ENCODE data around the gene SDK1. TPM values are rescaled to one million over a fixed set of nuclear protein-coding genes. Genes with fewer than 3 reads are reported as not detected.

Gene SDK1
- total RNA-seq, 2 experiments from 2014 or later, result 0.19 to 0.36 TPM

- no peak overlapping the region for H3K27ac ChIP-seq (ENCODE audit: low read depth, low read length, poor library complexity, severe bottlenecking)
- no peak overlapping the region for H3K4me3 ChIP-seq (ENCODE audit: low read depth, low read length, poor library complexity, severe bottlenecking)
- no peak overlapping the region for H3K4me2 ChIP-seq (ENCODE audit: low read length)
- TF ChIP-seq CTCF (conservative IDR thresholded peaks at IDR 0.05; ENCODE audit: low read length) (no peak), EZH2phosphoT487 (IDR thresholded peaks at IDR 0.05; ENCODE audit: borderline replicate concordance, low read depth, low read length) (no peak)
- H3K79me2 ChIP-seq (ENCODE audit: insufficient read depth, low read depth, low read length), result no peaks in the 10 kb centered on the region
- H2AFZ ChIP-seq (ENCODE audit: low read length), result no peak overlapping the region
- intact Hi-C loops (cut with micrococcal nuclease; ENCODE audit: unreplicated experiment), result no loop called here
- no peaks in the 10 kb centered on the region for H4K20me1 ChIP-seq (ENCODE audit: insufficient read depth, low read length)
- H3K4me1 ChIP-seq (ENCODE audit: insufficient read depth, low read length, poor library complexity, severe bottlenecking), result no peaks in the 10 kb centered on the region
- POLR2A ChIA-PET, result no interaction called here
- H3K9me3 ChIP-seq (ENCODE audit: low read length), result no peaks in the 10 kb centered on the region
- H3K36me3 ChIP-seq (ENCODE audit: insufficient read depth, low read length), result no peaks in the 10 kb centered on the region
- H3K9me2 ChIP-seq (ENCODE audit: insufficient read depth, low read length), result no peaks in the 10 kb centered on the region
- CTCF ChIA-PET (ENCODE audit: unreplicated experiment), result no interaction called here
- no TSS peak for BruUV-seq (replicated peaks)
- no peak for DNase-seq (ENCODE audit: low spot score)
Measured at GRCh38 chr7:4147926-4148620, 847.0 kb downstream of the SDK1 start.

- H3K4me3 ChIP-seq (ENCODE audit: low read depth, low read length, poor library complexity, severe bottlenecking), result no peak overlapping the region
- POLR2A ChIA-PET, result no interaction called here
- no TSS peak for BruUV-seq (replicated peaks)
Measured at GRCh38 chr7:4149236-4149635, 848.2 kb downstream of the SDK1 start.

More at GRCh38 chr7:4149236-4149635, 848.2 kb downstream of the SDK1 start:
- Histone ChIP-seq H3K9me2 (ENCODE audit: insufficient read depth, low read length) (no peaks in the 10 kb centered on the region), H3K27ac (ENCODE audit: low read depth, low read length, poor library complexity, severe bottlenecking) (no peak overlapping the region), H3K36me3 (ENCODE audit: insufficient read depth, low read length) (no peaks in the 10 kb centered on the region), H3K4me2 (ENCODE audit: low read length) (no peak overlapping the region), H4K20me1 (ENCODE audit: insufficient read depth, low read length) (no peaks in the 10 kb centered on the region), H2AFZ (ENCODE audit: low read length) (no peak overlapping the region), H3K79me2 (ENCODE audit: insufficient read depth, low read depth, low read length) (no peaks in the 10 kb centered on the region), H3K4me1 (ENCODE audit: insufficient read depth, low read length, poor library complexity, severe bottlenecking) (no peaks in the 10 kb centered on the region), H3K9me3 (ENCODE audit: low read length) (no peaks in the 10 kb centered on the region)
- TF ChIP-seq CTCF (conservative IDR thresholded peaks at IDR 0.05; ENCODE audit: low read length) (no peak), EZH2phosphoT487 (IDR thresholded peaks at IDR 0.05; ENCODE audit: borderline replicate concordance, low read depth, low read length) (no peak)
- CTCF ChIA-PET (ENCODE audit: unreplicated experiment), result no interaction called here
- DNase-seq (ENCODE audit: low spot score), result no peak
- intact Hi-C loops (cut with micrococcal nuclease; ENCODE audit: unreplicated experiment), result no loop called here

Measured in OCI-LY7 (cell line).